Esophagus muscularis mucosa (tissue), 4 donors: Measurements from ENCODE around the gene GJD3. TPM values are rescaled to one million over a fixed set of nuclear protein-coding genes. Genes with fewer than 3 reads are reported as not detected.

Experiments used
- DNase-seq: peaks from one replicate; pipeline ENCODE4 v3.0.0-alpha.2; 2017; ENCODE audit errors: extremely low spot score
- H3K27ac ChIP-seq, 4 donors: fragments of 200-600 bp; sonication (generic); replicated peaks in 1 of 4; 1 replicate in 3 of 4; 2 replicates in 1 of 4; pipeline ENCODE4 v1.5.1; 2016 to 2019; ENCODE audit warnings: mild to moderate bottlenecking in 1 of 4
- H3K27me3 ChIP-seq, 4 donors: fragments of 200-600 bp; sonication (generic); one replicate each; pipeline versions ENCODE4 v1.5.1 to v1.6.0; 2016 to 2019
- H3K36me3 ChIP-seq, 4 donors: fragments of 200-600 bp; sonication (generic); one replicate each; pipeline ENCODE4 v1.5.1; 2016 to 2019
- H3K4me1 ChIP-seq, 4 donors: fragments of 200-600 bp; sonication (generic); one replicate each; pipeline ENCODE4 v1.5.1; 2016 to 2019
- H3K4me3 ChIP-seq, 4 donors: fragments of 200-600 bp; sonication (generic); 1 replicate in 2 of 4; 2 replicates in 2 of 4; pipeline ENCODE4 v1.5.1; 2016 to 2019; ENCODE audit warnings: mild to moderate bottlenecking in 4 of 4, moderate library complexity in 1 of 4
- H3K9me3 ChIP-seq, 4 donors: fragments of 200-600 bp; sonication (generic); 1 replicate in 3 of 4; 2 replicates in 1 of 4; pipeline ENCODE4 v1.5.1; 2016 to 2019
- EP300 ChIP-seq: sonication (generic); formaldehyde crosslinking; IDR thresholded peaks from one replicate; pipeline ENCODE4 v1.6.1; 2017; ENCODE audit warnings: antibody characterized with exemption
- POLR2A ChIP-seq: fragments of 450-650 bp; IDR thresholded peaks from one replicate; pipeline ENCODE4 v1.6.1; 2017; ENCODE audit warnings: antibody characterized with exemption, moderate library complexity, mild to moderate bottlenecking, low read depth
- POLR2AphosphoS5 ChIP-seq, 2 donors: sonication (generic); formaldehyde crosslinking; IDR thresholded peaks; one replicate each; pipeline ENCODE4 v1.6.1; 2017; ENCODE audit warnings: antibody characterized with exemption in 2 of 2
- WGBS: methylation state at CpG from one replicate; pipeline ENCODE4 v1.1.5; 2018; 5-methylcytosine and 5-hydroxymethylcytosine counted together
- intact Hi-C: fragments of 100-400 bp; cut with DNase I; formaldehyde crosslinking; loops from one replicate; pipeline ENCODE4 v1.15.1; 2023
- total RNA-seq, 4 donors: library from RNA; depleted of rRNA; stranded (reverse); fragments of >200 nt; gene quantifications; one replicate each; pipeline versions ENCODE4 v1.1.0 to v1.2.1, GENCODE V29; 2016
- TF ChIP-seq, protein P1 (sequence below), 3 experiments: fragments of 200-600 bp in 2 of 3; fragments of 450-650 bp in 1 of 3; sonication (generic) in 2 of 3; IDR thresholded peaks; one replicate each; pipeline ENCODE4 v1.5.1; 2017 to 2019; ENCODE audit warnings: antibody characterized with exemption in 3 of 3, mild to moderate bottlenecking in 2 of 3, moderate library complexity in 1 of 3

The GJD3 gene
- total RNA-seq, 4 donors from 2014 or later, result 0.40 to 0.50 TPM; not detected in 2

DNA sequence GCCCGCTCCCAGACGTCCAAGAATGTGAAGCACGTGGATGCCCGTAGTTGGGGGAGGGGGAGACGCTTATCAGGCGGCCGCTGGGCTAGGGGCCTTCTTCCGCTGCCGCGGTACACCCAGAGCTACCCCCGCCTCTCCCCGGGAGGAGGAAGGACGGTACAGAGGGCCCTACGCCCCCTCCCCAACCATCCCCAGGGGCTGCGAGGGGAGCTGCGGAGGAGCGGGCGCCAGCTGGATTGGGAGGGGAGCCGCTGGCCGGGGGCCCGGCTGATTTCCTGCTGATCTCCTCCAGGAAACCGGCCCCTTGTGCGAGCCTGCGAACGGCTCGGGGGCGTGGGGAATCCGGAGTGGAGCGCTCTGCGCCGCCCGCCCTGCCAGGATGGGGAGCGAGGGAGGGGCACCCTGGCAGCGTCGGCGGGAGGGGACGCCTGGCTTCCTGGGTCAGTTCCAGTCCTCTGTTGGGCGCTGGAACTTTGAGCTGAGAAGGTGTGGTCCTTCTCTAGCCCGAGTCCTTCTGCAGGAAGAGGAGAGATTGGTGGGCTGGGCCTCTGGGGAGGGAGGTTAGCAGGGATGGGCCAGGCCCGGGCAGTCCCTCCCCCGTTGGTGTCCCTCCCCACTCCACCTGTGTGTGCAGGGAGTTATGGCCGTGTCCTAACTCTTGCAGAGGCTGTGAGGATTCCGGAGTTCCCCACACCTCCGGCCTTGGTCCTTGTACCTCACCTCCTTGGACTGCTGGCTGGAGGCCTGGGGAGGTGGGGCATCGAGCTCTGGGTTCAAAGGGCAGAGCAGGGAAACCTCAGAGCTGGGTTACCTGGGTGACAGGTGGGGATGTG lies 19.2 kb downstream of the GJD3 start:
- H3K36me3 ChIP-seq, result peaks cover 0 to 22% (median 20%) of the 10 kb centered on the region in 4 donors
- peaks cover 66 to 87% (median 84%) of the 10 kb centered on the region in 4 donors for H3K4me1 ChIP-seq
- H3K27me3 ChIP-seq, result no peaks in the 10 kb centered on the region
- 0% methylated on average over 10 of the region's 45 CpGs for WGBS
- peak overlapping the region; percentile 87 to 97 (median 92) for H3K4me3 ChIP-seq
- TF ChIP-seq, protein P1, sequence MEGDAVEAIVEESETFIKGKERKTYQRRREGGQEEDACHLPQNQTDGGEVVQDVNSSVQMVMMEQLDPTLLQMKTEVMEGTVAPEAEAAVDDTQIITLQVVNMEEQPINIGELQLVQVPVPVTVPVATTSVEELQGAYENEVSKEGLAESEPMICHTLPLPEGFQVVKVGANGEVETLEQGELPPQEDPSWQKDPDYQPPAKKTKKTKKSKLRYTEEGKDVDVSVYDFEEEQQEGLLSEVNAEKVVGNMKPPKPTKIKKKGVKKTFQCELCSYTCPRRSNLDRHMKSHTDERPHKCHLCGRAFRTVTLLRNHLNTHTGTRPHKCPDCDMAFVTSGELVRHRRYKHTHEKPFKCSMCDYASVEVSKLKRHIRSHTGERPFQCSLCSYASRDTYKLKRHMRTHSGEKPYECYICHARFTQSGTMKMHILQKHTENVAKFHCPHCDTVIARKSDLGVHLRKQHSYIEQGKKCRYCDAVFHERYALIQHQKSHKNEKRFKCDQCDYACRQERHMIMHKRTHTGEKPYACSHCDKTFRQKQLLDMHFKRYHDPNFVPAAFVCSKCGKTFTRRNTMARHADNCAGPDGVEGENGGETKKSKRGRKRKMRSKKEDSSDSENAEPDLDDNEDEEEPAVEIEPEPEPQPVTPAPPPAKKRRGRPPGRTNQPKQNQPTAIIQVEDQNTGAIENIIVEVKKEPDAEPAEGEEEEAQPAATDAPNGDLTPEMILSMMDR (IDR thresholded peaks at IDR 0.05), result no peak
- TF ChIP-seq POLR2AphosphoS5 (IDR thresholded peaks at IDR 0.05), result peak; percentile 43 to 64
- H3K9me3 ChIP-seq, result no peaks in the 10 kb centered on the region
- intact Hi-C loops, result no loop called here
- peak overlapping the region; percentile 96 to 98 (median 96) for H3K27ac ChIP-seq
- DNase-seq, result no peak

DNA sequence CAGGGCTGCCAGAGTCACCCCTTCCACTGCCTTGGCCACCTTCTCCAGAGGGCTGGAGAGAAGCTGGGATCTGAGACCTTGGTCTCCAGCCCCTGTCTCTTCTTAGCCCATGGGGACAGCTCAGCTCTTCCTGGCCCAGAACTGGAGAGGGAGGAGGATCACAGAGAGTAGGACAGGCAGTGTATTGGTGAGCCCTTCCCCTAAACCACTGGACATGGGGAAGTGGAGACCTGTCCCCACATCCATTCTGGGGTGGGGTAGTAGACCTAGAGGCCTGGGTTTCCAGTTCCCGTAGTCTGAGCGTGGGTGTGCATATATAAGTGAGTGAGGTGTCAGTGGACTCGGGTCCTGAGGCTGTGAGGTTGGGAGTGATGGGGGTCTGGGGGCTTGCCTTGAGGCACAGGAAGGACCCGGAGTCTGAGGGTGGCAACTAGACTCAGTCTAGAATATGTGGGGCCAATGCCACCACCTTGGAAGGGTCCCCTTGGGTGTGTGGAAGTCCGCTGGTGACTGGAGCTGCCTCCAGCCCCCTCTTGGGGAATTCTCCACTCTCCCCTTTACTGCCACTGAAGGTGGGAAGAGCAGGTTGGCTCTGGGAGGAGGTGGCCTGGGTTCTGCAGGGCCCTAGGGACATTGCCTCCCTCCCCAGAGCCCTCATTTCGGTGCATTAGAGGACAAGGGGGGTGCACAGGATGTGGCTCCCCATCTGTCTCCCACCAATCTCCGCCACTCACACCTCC lies 19.9 kb downstream of the GJD3 start:
- TF ChIP-seq POLR2A (no peak), POLR2AphosphoS5 (IDR thresholded peaks at IDR 0.05) (no peak), EP300 (no peak)
- TF ChIP-seq, protein P1 (IDR thresholded peaks at IDR 0.05), result no peak
- Histone ChIP-seq H3K4me1 (peaks cover 66 to 87% (median 84%) of the 10 kb centered on the region in 4 donors), H3K9me3 (no peaks in the 10 kb centered on the region), H3K4me3 (peak overlapping the region; percentile 87 to 97 (median 92)), H3K27me3 (no peaks in the 10 kb centered on the region), H3K36me3 (peaks cover 0 to 14% (median 12%) of the 10 kb centered on the region in 4 donors), H3K27ac (peak overlapping the region; percentile 96 to 98 (median 96))
- 50% methylated on average over 4 of the region's 7 CpGs for WGBS
- intact Hi-C loops, result no loop called here
- no peak for DNase-seq

DNA sequence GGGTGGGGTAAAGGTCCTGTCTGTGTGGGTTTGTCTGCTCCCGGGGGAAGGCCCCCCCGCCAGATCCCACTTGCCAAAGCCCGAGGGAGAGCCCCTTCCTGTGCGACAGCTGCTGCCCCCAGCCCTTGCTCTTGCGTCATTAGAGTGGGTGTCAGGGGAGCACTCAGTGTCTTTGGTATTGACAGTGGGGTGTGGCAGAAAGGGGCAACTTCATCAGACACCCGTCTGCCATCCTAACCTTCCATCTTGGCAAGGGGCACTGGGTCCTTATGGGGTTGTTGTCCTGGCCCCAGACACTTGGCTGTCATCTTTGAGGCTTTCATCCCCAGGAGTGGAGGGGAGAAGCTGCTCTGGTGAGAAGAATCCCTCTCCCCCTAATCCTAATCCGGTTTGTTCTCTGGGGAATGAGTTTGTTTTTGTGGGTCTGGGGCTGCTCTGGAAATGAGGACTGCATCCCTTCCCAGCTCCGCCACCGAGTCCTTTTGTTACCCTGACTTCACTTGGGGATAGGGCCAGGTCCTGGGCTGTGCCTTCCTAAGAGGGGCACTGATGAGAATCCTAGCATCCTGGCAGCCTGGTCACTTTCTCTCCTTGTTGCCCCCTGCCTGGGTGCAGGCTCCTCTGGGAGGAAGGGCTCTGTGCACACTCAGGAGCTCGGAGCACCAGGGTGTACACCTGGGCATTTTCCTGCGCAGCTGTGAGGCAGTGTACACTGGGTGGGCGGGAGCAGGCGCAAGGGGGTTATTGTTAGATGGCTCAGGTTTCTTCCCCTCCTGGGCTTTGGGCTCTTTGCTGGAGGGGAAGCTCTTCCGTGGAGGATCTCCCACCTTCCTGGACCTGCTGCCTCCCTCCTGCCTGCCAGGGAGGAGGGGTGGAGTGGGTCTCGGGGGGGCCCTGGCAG lies 21.1 kb downstream of the GJD3 start:
- no peak for TF ChIP-seq POLR2AphosphoS5 (IDR thresholded peaks at IDR 0.05)
- no peak for DNase-seq
- 28% methylated on average over 7 of the region's 15 CpGs for WGBS

DNA sequence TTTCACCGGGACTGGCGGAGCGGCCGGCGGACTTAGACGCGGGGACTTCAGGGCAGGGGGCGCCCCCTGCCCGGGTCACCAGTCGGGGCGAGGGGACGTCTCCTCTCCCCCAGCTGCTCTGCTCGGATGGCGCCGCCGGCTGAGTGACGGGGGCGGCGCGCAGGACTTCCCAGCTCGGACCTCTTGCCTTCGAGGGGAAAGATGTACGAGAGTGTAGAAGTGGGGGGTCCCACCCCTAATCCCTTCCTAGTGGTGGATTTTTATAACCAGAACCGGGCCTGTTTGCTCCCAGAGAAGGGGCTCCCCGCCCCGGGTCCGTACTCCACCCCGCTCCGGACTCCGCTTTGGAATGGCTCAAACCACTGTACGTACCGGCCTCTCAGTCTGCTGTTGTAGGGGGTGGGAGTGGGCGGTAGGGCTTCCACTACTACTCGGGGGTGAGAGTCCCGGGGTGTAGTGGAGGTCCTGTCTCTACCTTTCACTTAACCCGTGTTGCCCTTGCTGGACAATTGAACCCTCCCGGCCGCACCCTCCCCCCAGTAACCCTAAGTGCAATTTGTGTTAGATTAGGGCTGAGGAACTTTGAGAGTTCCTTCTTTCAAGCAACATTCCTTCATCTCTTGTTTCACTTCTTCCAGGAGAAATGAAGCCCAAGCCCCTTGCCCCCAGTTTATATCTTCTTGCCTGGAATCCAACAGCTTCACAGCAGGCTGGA lies 21.9 kb downstream of the GJD3 start:
- peaks cover 66 to 87% (median 84%) of the 10 kb centered on the region in 4 donors for H3K4me1 ChIP-seq

More for the DNA sequence above, 21.1 kb downstream of the GJD3 start:
- Histone ChIP-seq H3K27me3 (no peaks in the 10 kb centered on the region), H3K4me3 (peak overlapping the region; percentile 87 to 97 (median 92)), H3K27ac (peak overlapping the region; percentile 96 to 98 (median 96)), H3K36me3 (peaks cover 0 to 4% (median 1%) of the 10 kb centered on the region in 4 donors), H3K4me1 (peaks cover 66 to 87% (median 84%) of the 10 kb centered on the region in 4 donors), H3K9me3 (no peaks in the 10 kb centered on the region)
- intact Hi-C loops, result loop anchor here (2.0 kb wide), 1 partner anchor 27 kb away; no protein-coding TSS in a partner anchor

More for the DNA sequence above, 21.9 kb downstream of the GJD3 start:
- no peaks in the 10 kb centered on the region for H3K9me3 ChIP-seq
- no peak for TF ChIP-seq POLR2AphosphoS5 (IDR thresholded peaks at IDR 0.05)
- TF ChIP-seq, protein P1 (IDR thresholded peaks at IDR 0.05), result no peak
- TF ChIP-seq POLR2A, result no peak
- no peak for TF ChIP-seq EP300
- H3K27ac ChIP-seq, result peak overlapping the region; percentile 96 to 98 (median 96)
- no peak for DNase-seq
- H3K4me3 ChIP-seq, result peak overlapping the region; percentile 87 to 97 (median 92)
- WGBS, result 4% methylated on average over 13 of the region's 38 CpGs
- no peaks in the 10 kb centered on the region for H3K36me3 ChIP-seq
- no peaks in the 10 kb centered on the region for H3K27me3 ChIP-seq
- intact Hi-C loops, result loop anchor here (2.0 kb wide), 1 partner anchor 26 kb away; no protein-coding TSS in a partner anchor
